Mesenchymal stem cell (in vitro differentiated cells and primary cell): Measurements from ENCODE around the gene ST3GAL4.

Experiments used
- DNase-seq: peaks from one replicate; pipeline ENCODE4 v3.0.0-alpha.2; 2013
- H2AFZ ChIP-seq: one replicate; pipeline ENCODE4 v1.6.1; 2013; ENCODE audit warnings: low read depth, mild to moderate bottlenecking, control low read depth, inconsistent platforms, low read length, moderate library complexity
- H2AK5ac ChIP-seq: 2 replicates; pipeline ENCODE4 v1.6.1; 2013; ENCODE audit warnings: low read length, moderate library complexity, mild to moderate bottlenecking, inconsistent platforms; ENCODE audit not compliant: severe bottlenecking
- H2BK120ac ChIP-seq: one replicate; pipeline ENCODE4 v1.6.1; 2013; ENCODE audit warnings: low read depth, mild to moderate bottlenecking, inconsistent platforms, low read length, moderate library complexity
- H2BK12ac ChIP-seq, 2 experiments: one replicate each; pipeline ENCODE4 v1.6.1; 2013; ENCODE audit warnings: inconsistent platforms in 2 of 2, low read length in 2 of 2, mild to moderate bottlenecking in 2 of 2, moderate library complexity in 2 of 2, control low read depth in 1 of 2
- H2BK15ac ChIP-seq: one replicate; pipeline ENCODE4 v1.6.1; 2013; ENCODE audit warnings: mild to moderate bottlenecking, low read depth, inconsistent platforms; ENCODE audit not compliant: poor library complexity, severe bottlenecking
- H2BK5ac ChIP-seq: 2 replicates; pipeline ENCODE4 v1.6.1; 2013; ENCODE audit warnings: low read depth, mild to moderate bottlenecking, low read length, control low read depth, inconsistent platforms; ENCODE audit not compliant: poor library complexity, severe bottlenecking
- H3K14ac ChIP-seq, 2 experiments: one replicate each; pipeline ENCODE4 v1.6.1; 2013; ENCODE audit warnings: inconsistent platforms in 2 of 2, low read length in 2 of 2, control low read depth in 1 of 2, mild to moderate bottlenecking in 1 of 2, moderate library complexity in 1 of 2
- H3K18ac ChIP-seq, 2 experiments: one replicate each; pipeline ENCODE4 v1.6.1; 2013; ENCODE audit warnings: inconsistent platforms in 2 of 2, low read length in 2 of 2, control low read depth in 1 of 2, low read depth in 1 of 2, mild to moderate bottlenecking in 1 of 2
- H3K23ac ChIP-seq, 2 experiments: one replicate each; pipeline ENCODE4 v1.6.1; 2013; ENCODE audit warnings: inconsistent platforms in 2 of 2, low read length in 2 of 2, mild to moderate bottlenecking in 2 of 2, moderate library complexity in 2 of 2, control low read depth in 1 of 2
- H3K27ac ChIP-seq: 2 replicates; pipeline ENCODE4 v1.5.1; 2013; ENCODE audit warnings: mild to moderate bottlenecking, moderate library complexity, low read length, control low read depth, inconsistent platforms; ENCODE audit not compliant: poor library complexity, severe bottlenecking
- H3K27me3 ChIP-seq, 2 experiments: 2 replicates each; pipeline versions ENCODE4 v1.6.1 to v1.7.0; 2013; ENCODE audit warnings: low read length in 2 of 2, mild to moderate bottlenecking in 2 of 2, moderate library complexity in 2 of 2, control low read depth in 1 of 2, inconsistent platforms in 1 of 2; ENCODE audit not compliant: control insufficient read depth in 1 of 2, insufficient read depth in 1 of 2
- H3K36me3 ChIP-seq, 2 experiments: 2 replicates each; pipeline versions ENCODE4 v1.6.1 to v1.7.0; 2013; ENCODE audit warnings: low read length in 2 of 2, control low read depth in 1 of 2, inconsistent platforms in 1 of 2, low read depth in 1 of 2, mild to moderate bottlenecking in 1 of 2; ENCODE audit not compliant: insufficient read depth in 2 of 2, control insufficient read depth in 1 of 2
- H3K4ac ChIP-seq, 2 experiments: one replicate each; pipeline ENCODE4 v1.6.1; 2013; ENCODE audit warnings: inconsistent platforms in 2 of 2, low read length in 2 of 2, mild to moderate bottlenecking in 2 of 2, moderate library complexity in 2 of 2, control low read depth in 1 of 2, low read depth in 1 of 2
- H3K4me1 ChIP-seq: 2 replicates; pipeline ENCODE4 v1.6.1; 2013; ENCODE audit warnings: low read depth, low read length, control low read depth; ENCODE audit not compliant: control insufficient read depth, insufficient read depth
- H3K4me2 ChIP-seq: 2 replicates; pipeline ENCODE4 v1.6.1; 2013; ENCODE audit warnings: low read length, mild to moderate bottlenecking, inconsistent platforms; ENCODE audit not compliant: poor library complexity, severe bottlenecking
- H3K4me3 ChIP-seq, 2 experiments: 2 replicates each; pipeline versions ENCODE4 v1.5.1 to v1.7.0; 2013; ENCODE audit warnings: low read length in 2 of 2, mild to moderate bottlenecking in 2 of 2, control low read depth in 1 of 2, low read depth in 1 of 2; ENCODE audit not compliant: insufficient read depth in 1 of 2
- H3K79me1 ChIP-seq: replicated peaks from 2 replicates; pipeline ENCODE4 v1.6.1; 2013; ENCODE audit warnings: mild to moderate bottlenecking, control low read depth, low read length, inconsistent platforms; ENCODE audit not compliant: poor library complexity, severe bottlenecking
- H3K9ac ChIP-seq: 2 replicates; pipeline ENCODE4 v1.7.0; 2013; ENCODE audit warnings: mild to moderate bottlenecking, low read length, moderate library complexity
- H3K9me3 ChIP-seq: 2 replicates; pipeline ENCODE4 v1.7.0; 2013; ENCODE audit warnings: mild to moderate bottlenecking, low read length; ENCODE audit not compliant: control insufficient read depth
- H4K8ac ChIP-seq: one replicate; pipeline ENCODE4 v1.6.1; 2013; ENCODE audit warnings: inconsistent platforms, mild to moderate bottlenecking, low read length, moderate library complexity
- H4K91ac ChIP-seq: one replicate; pipeline ENCODE4 v1.6.1; 2013; ENCODE audit warnings: mild to moderate bottlenecking, low read length, inconsistent platforms
- WGBS: methylation state at CpG from one replicate; pipeline ENCODE4 v1.1.7; 2013; ENCODE audit warnings: mixed read lengths; 5-methylcytosine and 5-hydroxymethylcytosine counted together

The ST3GAL4 gene

DNA sequence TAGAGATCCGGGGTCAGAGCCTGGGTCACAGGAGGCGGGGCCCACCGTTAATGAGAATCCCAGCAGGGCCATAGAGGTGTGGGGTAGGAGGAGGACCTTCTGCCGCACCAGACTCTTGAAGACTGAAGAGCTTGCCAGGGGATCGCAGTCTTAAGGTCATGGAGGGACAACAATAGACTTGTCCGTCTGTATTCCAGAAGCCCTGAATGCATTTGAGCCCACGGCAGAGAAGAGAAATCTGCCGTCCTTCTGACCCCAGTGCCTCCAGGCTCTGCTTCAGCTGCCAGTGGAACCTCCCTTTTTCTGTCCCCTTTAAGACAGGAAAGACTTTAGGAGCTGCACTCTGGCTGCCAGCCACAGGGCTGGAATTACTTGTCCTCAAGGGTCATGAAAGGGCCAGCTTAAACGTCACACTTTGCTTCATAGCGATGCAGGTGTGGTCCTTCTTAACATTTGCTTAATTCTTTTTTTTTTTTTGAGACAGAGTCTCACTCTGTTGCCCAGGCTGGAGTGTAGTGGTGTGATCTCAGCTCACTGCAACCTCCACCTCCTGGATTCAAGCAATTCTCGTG lies 15.5 kb upstream of the ST3GAL4 start:
- no peak overlapping the region for H3K4me2 ChIP-seq
- no peaks in the 10 kb centered on the region for H3K27me3 ChIP-seq
- H3K23ac ChIP-seq: no peak overlapping the region
- H3K27ac ChIP-seq: no peak overlapping the region
- no peak overlapping the region for H2BK12ac ChIP-seq
- no peak overlapping the region for H4K91ac ChIP-seq
- no peak overlapping the region for H3K14ac ChIP-seq
- peaks cover under 1% of the 10 kb centered on the region for H3K79me1 ChIP-seq
- no peak overlapping the region for H2AK5ac ChIP-seq
- peaks cover 27 to 35% of the 10 kb centered on the region in 2 experiments for H3K36me3 ChIP-seq
- H3K4me1 ChIP-seq: peaks cover 25% of the 10 kb centered on the region
- H3K9ac ChIP-seq: no peak overlapping the region
- 66% methylated on average over 11 of the region's 11 CpGs for WGBS
- H3K4ac ChIP-seq: peak overlapping the region in 1 of 2 experiments; percentile 46
- H4K8ac ChIP-seq: peak overlapping the region; percentile 33
- peak overlapping the region in 1 of 2 experiments; percentile 37 for H3K18ac ChIP-seq
- H2BK15ac ChIP-seq: peak overlapping the region; percentile 12
- no peaks in the 10 kb centered on the region for H3K9me3 ChIP-seq
- no peak overlapping the region for H2BK120ac ChIP-seq
- H2BK5ac ChIP-seq: no peak overlapping the region
- H3K4me3 ChIP-seq: no peak overlapping the region
- DNase-seq: no peak
- no peak overlapping the region for H2AFZ ChIP-seq

DNA sequence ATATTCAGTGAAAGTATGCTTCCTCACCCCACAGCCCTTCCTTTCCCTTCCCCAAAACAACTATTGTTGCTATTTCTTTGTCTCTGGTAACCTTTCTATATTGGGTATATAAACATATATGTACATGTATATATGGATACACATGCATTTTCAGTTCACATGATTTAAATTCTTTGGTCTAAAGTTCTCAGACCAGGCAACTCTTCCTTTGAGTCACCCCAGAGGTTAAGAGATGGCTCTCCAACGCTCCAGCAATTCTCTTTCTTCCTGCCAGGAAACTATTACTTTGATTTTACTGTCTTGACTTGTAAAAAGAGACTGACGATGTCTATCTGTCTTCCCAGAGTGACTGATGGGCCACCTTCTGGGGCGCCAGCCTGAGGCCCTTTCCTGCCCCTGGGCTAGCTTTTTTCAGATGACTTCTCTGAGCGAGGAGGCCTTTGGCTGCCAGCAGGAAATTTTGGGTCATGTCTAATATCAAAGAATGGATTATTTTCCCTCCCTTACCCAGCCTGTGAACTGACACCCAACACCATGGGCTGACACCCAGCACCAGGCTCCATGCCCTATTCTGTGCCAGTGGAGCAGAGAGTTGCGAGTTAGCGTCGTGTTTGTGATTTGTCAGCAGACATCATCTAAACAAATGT lies 14.4 kb upstream of the ST3GAL4 start:
- Histone ChIP-seq H3K4me1 (peaks cover 29% of the 10 kb centered on the region), H3K79me1 (peaks cover 4% of the 10 kb centered on the region), H3K4me3 (no peak overlapping the region), H2AK5ac (no peak overlapping the region), H4K8ac (peak overlapping the region; percentile 80), H3K23ac (no peak overlapping the region), H3K9me3 (no peaks in the 10 kb centered on the region), H3K18ac (peak overlapping the region; percentile 61 to 68), H3K9ac (no peak overlapping the region), H2BK15ac (no peak overlapping the region), H3K4ac (peak overlapping the region in 1 of 2 experiments; percentile 47), H2BK5ac (no peak overlapping the region), H3K4me2 (no peak overlapping the region), H2BK120ac (peak overlapping the region; percentile 21), H2AFZ (no peak overlapping the region), H3K36me3 (peaks cover 31 to 41% of the 10 kb centered on the region in 2 experiments), H2BK12ac (peak overlapping the region; percentile 34 to 96), H4K91ac (peak overlapping the region; percentile 93), H3K27me3 (no peaks in the 10 kb centered on the region), H3K27ac (peak overlapping the region; percentile 45), H3K14ac (peak overlapping the region in 1 of 2 experiments; percentile 69)
- no peak for DNase-seq
- 33% methylated on average over 4 of the region's 7 CpGs for WGBS

DNA sequence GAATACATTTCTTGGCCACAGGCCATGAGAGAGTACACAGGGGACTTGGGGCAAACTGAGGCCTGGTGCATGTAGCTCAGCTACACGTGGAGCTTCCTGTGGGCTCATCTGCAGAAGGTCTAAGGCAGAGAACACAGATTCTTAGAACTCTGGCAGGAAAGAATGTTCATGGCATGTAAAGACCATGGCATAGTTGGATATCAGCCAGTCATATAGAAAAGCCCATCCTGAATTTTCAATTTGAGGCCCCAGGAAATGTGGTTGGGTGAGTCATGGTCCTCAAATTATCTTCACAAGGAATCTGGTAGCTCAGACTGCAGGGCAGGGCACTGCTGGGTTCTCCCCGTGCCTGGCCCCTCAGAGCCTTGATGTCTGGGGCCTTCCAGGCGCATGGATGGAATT lies 13.7 kb upstream of the ST3GAL4 start:
- Histone ChIP-seq H3K4me2 (no peak overlapping the region), H2AK5ac (peak overlapping the region; percentile 37), H2AFZ (no peak overlapping the region), H3K27ac (peak overlapping the region; percentile 45), H3K79me1 (peaks cover 4% of the 10 kb centered on the region), H3K9me3 (no peaks in the 10 kb centered on the region), H3K23ac (peak overlapping the region in 1 of 2 experiments; percentile 73), H2BK15ac (peak overlapping the region; percentile 38), H3K14ac (peak overlapping the region in 1 of 2 experiments; percentile 22), H4K8ac (peak overlapping the region; percentile 80), H3K9ac (no peak overlapping the region), H3K36me3 (peaks cover 31 to 41% of the 10 kb centered on the region in 2 experiments), H3K27me3 (no peaks in the 10 kb centered on the region), H3K4ac (peak overlapping the region; percentile 34 to 52), H3K4me1 (peaks cover 26% of the 10 kb centered on the region), H2BK120ac (peak overlapping the region; percentile 76), H2BK5ac (no peak overlapping the region), H2BK12ac (peak overlapping the region; percentile 34 to 99), H3K18ac (peak overlapping the region; percentile 79 to 92), H4K91ac (peak overlapping the region; percentile 93), H3K4me3 (no peak overlapping the region)
- peak; percentile 86 for DNase-seq
- WGBS: 13% methylated on average over 3 of the region's 3 CpGs

DNA sequence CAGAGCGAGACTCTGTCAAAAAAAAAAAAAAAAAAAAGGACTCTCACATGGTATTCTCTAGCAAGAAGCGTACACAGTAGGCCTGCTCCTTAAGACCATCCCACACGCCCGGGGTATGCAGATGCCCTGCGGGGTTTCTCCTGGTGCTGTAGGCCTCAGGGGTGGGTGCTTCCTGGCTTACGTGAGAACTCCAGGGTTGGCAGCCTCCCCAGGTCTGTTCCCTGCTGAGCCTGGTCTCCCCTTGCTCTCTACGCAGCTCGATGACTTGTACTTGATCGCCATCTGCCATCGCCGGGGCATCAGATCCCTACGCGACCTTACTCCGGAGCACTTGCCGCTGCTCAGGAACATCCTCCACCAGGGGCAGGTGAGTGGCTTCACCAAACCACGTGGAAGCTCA lies 12.4 kb upstream of the ST3GAL4 start:
- Histone ChIP-seq H3K27me3 (no peaks in the 10 kb centered on the region), H3K23ac (no peak overlapping the region), H3K14ac (no peak overlapping the region), H2AFZ (no peak overlapping the region), H2BK5ac (no peak overlapping the region), H3K27ac (no peak overlapping the region), H3K4me2 (no peak overlapping the region), H3K79me1 (peaks cover 9% of the 10 kb centered on the region), H4K91ac (no peak overlapping the region), H3K9ac (no peak overlapping the region), H2AK5ac (no peak overlapping the region), H3K18ac (no peak overlapping the region), H3K9me3 (no peaks in the 10 kb centered on the region), H2BK15ac (peak overlapping the region; percentile 65), H2BK120ac (no peak overlapping the region), H3K4me1 (peaks cover 24% of the 10 kb centered on the region), H2BK12ac (no peak overlapping the region), H3K4me3 (no peak overlapping the region), H3K4ac (no peak overlapping the region), H3K36me3 (peaks cover 33 to 43% of the 10 kb centered on the region in 2 experiments), H4K8ac (no peak overlapping the region)
- no peak for DNase-seq
- 96% methylated on average over 15 of the region's 16 CpGs for WGBS
